Natural killer cell (primary cell): Measurements from ENCODE around the gene CKM. TPM values are rescaled to one million over a fixed set of nuclear protein-coding genes. Genes with fewer than 3 reads are reported as not detected.

Experiments used
- ATAC-seq, 3 donors: fragments of 150-1000 bp in 2 of 3; fragments of 200-7000 bp in 1 of 3; cut with Tn5 transposase; 1 replicate in 1 of 3; 2 replicates in 2 of 3; pipeline ENCODE4 v1.10.0; 2021; ENCODE audit warnings: mild to moderate bottlenecking in 2 of 3, moderate library complexity in 2 of 3
- DNase-seq, 2 donors: peaks; one replicate each; pipeline versions ENCODE4 v3.0.0 to v3.0.0-alpha.2; 2013 to 2021; ENCODE audit warnings: mixed read lengths in 1 of 2
- H3K27ac ChIP-seq: one replicate; pipeline ENCODE4 v1.5.1; 2013; ENCODE audit warnings: mild to moderate bottlenecking, low read length
- H3K27me3 ChIP-seq: one replicate; pipeline ENCODE4 v1.6.1; 2013; ENCODE audit warnings: low read length; ENCODE audit not compliant: control insufficient read depth, insufficient read depth
- H3K36me3 ChIP-seq: one replicate; pipeline ENCODE4 v1.6.1; 2013; ENCODE audit warnings: low read length; ENCODE audit not compliant: control insufficient read depth, insufficient read depth
- H3K4me1 ChIP-seq: one replicate; pipeline ENCODE4 v1.6.1; 2013; ENCODE audit warnings: low read length; ENCODE audit not compliant: control insufficient read depth, insufficient read depth
- H3K4me3 ChIP-seq: one replicate; pipeline ENCODE4 v1.5.1; 2013; ENCODE audit warnings: low read length
- H3K9me3 ChIP-seq: one replicate; pipeline ENCODE4 v1.6.1; 2013; ENCODE audit warnings: low read length; ENCODE audit not compliant: control insufficient read depth, insufficient read depth
- H3K27ac Mint-ChIP-seq, 2 donors: one replicate each; pipeline ENCODE4 v1.8.0; 2022; ENCODE audit warnings: mild to moderate bottlenecking in 2 of 2, mixed read lengths in 2 of 2, moderate library complexity in 1 of 2
- H3K27me3 Mint-ChIP-seq, 2 donors: one replicate each; pipeline ENCODE4 v1.8.0; 2022; ENCODE audit warnings: low read depth in 2 of 2, mixed read lengths in 2 of 2
- H3K36me3 Mint-ChIP-seq: one replicate; pipeline ENCODE4 v1.8.0; 2022; ENCODE audit warnings: mixed read lengths
- H3K4me1 Mint-ChIP-seq, 2 donors: one replicate each; pipeline ENCODE4 v1.8.0; 2022; ENCODE audit warnings: mixed read lengths in 2 of 2
- H3K4me3 Mint-ChIP-seq: one replicate; pipeline ENCODE4 v1.8.0; 2022; ENCODE audit warnings: mild to moderate bottlenecking, moderate library complexity, mixed read lengths
- H3K9me3 Mint-ChIP-seq, 2 donors: one replicate each; pipeline ENCODE4 v1.8.0; 2022; ENCODE audit warnings: mixed read lengths in 2 of 2
- WGBS: methylation state at CpG from one replicate; pipeline ENCODE4 v1.1.7; 2013; ENCODE audit warnings: missing lambda C conversion rate; ENCODE audit not compliant: insufficient coverage; 5-methylcytosine and 5-hydroxymethylcytosine counted together
- intact Hi-C: fragments of 100-400 bp; cut with micrococcal nuclease; formaldehyde crosslinking; loops from one replicate; pipeline ENCODE4 v1.14.2; 2022
- total RNA-seq, 4 donors: library from RNA; stranded (reverse); fragments of 120-200 nt in 1 of 4; gene quantifications; one replicate each; pipeline versions ENCODE4 v1.2.3 to v1.2.4, GENCODE V29; 2013 to 2022
- TF ChIP-seq, protein P1 (sequence below): fragments of 200-600 bp; IDR thresholded peaks from one replicate; pipeline ENCODE4 v1.8.0; 2022; ENCODE audit warnings: antibody characterized with exemption

CKM gene
- total RNA-seq, 3 donors from 2014 or later (not counting 1 experiment from before 2014, with no cell fraction given), result not detected

DNA sequence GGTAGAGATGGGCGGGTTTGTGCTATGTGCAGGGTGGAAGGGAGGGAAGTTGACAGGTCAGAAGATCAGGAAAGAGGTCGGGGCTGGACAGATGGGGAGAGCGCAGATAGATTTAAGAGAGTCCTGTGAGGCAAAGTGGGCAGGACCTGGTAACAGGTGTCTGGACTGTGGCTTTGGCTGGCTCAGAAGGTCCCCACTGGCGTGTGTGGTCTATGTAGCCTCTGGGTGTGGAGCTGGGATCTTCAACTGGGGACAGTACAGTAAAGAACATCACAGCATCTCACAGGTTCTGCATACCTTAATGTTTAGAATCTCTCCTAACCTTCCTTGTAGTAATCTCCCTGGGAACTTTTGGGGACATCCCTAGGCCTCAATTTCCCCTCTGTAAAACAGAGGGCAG, 17.7 kb downstream of the CKM start:
- Histone ChIP-seq H3K36me3 (no peaks in the 10 kb centered on the region), H3K4me1 (no peaks in the 10 kb centered on the region), H3K4me3 (no peak overlapping the region), H3K27ac (no peak overlapping the region), H3K9me3 (no peaks in the 10 kb centered on the region), H3K27me3 (no peaks in the 10 kb centered on the region)
- TF ChIP-seq, protein P1, sequence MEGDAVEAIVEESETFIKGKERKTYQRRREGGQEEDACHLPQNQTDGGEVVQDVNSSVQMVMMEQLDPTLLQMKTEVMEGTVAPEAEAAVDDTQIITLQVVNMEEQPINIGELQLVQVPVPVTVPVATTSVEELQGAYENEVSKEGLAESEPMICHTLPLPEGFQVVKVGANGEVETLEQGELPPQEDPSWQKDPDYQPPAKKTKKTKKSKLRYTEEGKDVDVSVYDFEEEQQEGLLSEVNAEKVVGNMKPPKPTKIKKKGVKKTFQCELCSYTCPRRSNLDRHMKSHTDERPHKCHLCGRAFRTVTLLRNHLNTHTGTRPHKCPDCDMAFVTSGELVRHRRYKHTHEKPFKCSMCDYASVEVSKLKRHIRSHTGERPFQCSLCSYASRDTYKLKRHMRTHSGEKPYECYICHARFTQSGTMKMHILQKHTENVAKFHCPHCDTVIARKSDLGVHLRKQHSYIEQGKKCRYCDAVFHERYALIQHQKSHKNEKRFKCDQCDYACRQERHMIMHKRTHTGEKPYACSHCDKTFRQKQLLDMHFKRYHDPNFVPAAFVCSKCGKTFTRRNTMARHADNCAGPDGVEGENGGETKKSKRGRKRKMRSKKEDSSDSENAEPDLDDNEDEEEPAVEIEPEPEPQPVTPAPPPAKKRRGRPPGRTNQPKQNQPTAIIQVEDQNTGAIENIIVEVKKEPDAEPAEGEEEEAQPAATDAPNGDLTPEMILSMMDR, result no peak
- Mint-ChIP-seq H3K36me3 (no peaks in the 10 kb centered on the region), H3K27me3 (no peaks in the 10 kb centered on the region), H3K4me3 (no peak overlapping the region), H3K27ac (no peak overlapping the region), H3K9me3 (no peaks in the 10 kb centered on the region), H3K4me1 (peaks cover 7 to 9% of the 10 kb centered on the region in 2 donors)
- 79% methylated on average over 4 of the region's 4 CpGs for WGBS
- no peak for DNase-seq
- intact Hi-C loops, result no loop called here
- ATAC-seq, result peak in 1 of 3 donors; percentile 18

DNA sequence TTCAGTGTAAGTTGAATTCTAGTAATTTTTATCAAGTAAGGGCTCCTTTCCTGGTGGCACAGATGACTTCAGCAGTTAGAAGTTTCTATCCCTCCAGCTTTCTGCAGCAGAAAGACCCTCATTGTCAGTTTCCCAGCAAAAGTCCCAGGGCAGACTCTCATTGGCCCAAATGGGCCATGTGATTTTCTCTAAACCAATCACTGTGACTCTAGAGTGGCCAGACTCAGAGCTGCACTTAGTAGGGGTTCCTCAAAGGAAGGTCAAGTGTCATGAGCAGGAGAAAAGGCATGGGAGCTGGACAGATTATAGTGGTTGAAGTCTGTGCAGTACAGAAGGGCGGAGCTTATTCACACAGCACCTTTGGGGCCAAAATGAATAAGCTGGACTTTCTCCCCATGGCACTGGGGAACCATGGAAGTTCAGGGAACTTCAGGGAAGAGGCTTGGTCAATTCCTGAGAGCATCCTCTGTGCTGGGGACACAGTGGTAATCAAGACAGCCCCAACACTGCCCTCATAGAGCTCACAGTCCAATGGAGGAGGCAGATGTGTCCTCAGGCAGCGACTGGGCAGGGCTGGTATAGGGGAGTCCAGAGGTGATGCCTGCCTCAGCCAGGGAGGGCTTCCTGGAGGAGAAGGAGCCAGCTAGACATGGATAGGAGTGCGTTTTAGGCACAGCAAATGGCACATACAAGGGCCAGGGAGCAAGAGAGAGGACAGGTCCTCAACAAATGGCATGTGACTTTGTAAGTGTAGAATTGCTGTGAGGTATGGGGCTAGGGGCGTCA, 18.3 kb downstream of the CKM start:
- ATAC-seq, result peak in 1 of 3 donors; percentile 28
- WGBS, result 79% methylated on average over 4 of the region's 4 CpGs
- Histone ChIP-seq H3K4me1 (no peaks in the 10 kb centered on the region), H3K9me3 (no peaks in the 10 kb centered on the region), H3K27ac (no peak overlapping the region), H3K27me3 (no peaks in the 10 kb centered on the region), H3K36me3 (no peaks in the 10 kb centered on the region), H3K4me3 (no peak overlapping the region)
- Mint-ChIP-seq H3K27ac (no peak overlapping the region), H3K9me3 (no peaks in the 10 kb centered on the region), H3K4me3 (no peak overlapping the region), H3K4me1 (peaks cover 7 to 9% of the 10 kb centered on the region in 2 donors), H3K27me3 (no peaks in the 10 kb centered on the region), H3K36me3 (no peaks in the 10 kb centered on the region)
- intact Hi-C loops, result no loop called here
- TF ChIP-seq, protein P1, result no peak
- DNase-seq, result no peak

DNA sequence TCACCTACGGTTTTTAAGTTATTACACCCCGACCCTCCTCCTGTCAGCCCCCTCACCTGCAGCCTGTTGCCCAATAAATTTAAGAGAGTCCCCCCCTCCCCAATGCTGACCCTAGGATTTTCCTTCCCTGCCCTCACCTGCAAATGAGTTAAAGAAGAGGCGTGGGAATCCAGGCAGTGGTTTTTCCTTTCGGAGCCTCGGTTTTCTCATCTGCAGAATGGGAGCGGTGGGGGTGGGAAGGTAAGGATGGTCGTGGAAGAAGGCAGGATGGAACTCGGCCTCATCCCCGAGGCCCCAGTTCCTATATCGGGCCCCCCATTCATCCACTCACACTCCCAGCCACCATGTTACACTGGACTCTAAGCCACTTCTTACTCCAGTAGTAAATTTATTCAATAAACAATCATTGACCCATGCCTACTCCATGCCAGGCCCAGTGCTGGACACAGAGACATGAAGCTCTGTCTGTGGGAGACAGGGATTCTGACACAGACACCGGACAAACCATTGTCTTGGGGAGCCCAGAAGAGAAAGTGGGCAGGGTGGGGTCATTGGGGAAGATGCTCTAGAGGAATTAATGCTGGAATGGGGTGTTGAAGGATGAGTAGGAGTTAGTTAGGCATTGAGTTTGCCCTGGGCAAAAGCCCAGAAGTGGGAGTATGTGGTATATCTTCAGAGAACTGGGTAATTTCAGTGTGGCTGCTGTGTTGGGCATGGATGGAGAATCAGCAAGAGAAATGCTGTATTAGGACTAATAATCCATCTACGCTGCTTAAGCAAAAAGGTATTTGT, 19.2 kb downstream of the CKM start:
- no peak for DNase-seq
- intact Hi-C loops, result no loop called here
- WGBS, result 96% methylated on average over 11 of the region's 12 CpGs
- H3K27ac Mint-ChIP-seq, result no peak overlapping the region
- peaks cover 7 to 9% of the 10 kb centered on the region in 2 donors for H3K4me1 Mint-ChIP-seq
- no peak for ATAC-seq
- H3K9me3 Mint-ChIP-seq, result no peaks in the 10 kb centered on the region
- no peaks in the 10 kb centered on the region for H3K9me3 ChIP-seq
- no peaks in the 10 kb centered on the region for H3K36me3 ChIP-seq
- H3K4me3 ChIP-seq, result no peak overlapping the region
- TF ChIP-seq, protein P1, result no peak
- H3K27me3 ChIP-seq, result no peaks in the 10 kb centered on the region
- H3K27ac ChIP-seq, result no peak overlapping the region
- H3K36me3 Mint-ChIP-seq, result no peaks in the 10 kb centered on the region
- H3K27me3 Mint-ChIP-seq, result no peaks in the 10 kb centered on the region
- H3K4me3 Mint-ChIP-seq, result no peak overlapping the region
- H3K4me1 ChIP-seq, result no peaks in the 10 kb centered on the region
